ENCODE measurements around the gene MYO9B.

Gene MYO9B

DNA sequence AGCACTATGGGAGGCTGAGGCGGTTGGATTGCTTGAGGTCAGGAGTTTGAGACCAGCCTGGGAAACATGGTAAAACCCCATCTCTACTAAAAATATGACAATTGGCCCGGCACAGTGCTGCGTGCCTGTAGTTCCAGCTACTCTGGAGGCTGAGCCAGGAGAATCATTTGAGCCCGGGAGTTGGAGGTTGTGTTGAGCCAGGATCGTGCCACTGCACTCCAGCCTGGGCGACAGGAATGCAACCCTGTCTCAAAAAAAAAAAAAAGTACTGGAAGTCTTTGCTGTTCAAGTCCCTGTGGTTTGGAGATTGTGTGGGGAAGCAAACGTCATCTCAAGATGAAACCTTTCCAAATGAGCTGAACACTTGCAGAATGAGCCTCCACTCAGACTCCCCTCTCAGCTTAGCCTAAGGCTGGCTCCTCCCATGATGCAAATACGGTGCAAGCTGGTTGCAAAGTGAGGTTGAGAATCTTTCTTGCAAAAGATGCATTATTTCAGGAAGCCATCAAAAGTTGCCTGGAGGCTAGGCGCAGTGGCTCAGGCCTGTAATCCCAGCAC, 46.2 kb downstream of the MYO9B start:
- TF ChIP-seq, protein P1, sequence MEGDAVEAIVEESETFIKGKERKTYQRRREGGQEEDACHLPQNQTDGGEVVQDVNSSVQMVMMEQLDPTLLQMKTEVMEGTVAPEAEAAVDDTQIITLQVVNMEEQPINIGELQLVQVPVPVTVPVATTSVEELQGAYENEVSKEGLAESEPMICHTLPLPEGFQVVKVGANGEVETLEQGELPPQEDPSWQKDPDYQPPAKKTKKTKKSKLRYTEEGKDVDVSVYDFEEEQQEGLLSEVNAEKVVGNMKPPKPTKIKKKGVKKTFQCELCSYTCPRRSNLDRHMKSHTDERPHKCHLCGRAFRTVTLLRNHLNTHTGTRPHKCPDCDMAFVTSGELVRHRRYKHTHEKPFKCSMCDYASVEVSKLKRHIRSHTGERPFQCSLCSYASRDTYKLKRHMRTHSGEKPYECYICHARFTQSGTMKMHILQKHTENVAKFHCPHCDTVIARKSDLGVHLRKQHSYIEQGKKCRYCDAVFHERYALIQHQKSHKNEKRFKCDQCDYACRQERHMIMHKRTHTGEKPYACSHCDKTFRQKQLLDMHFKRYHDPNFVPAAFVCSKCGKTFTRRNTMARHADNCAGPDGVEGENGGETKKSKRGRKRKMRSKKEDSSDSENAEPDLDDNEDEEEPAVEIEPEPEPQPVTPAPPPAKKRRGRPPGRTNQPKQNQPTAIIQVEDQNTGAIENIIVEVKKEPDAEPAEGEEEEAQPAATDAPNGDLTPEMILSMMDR (conservative IDR thresholded peaks at IDR 0.05): no peak

DNA sequence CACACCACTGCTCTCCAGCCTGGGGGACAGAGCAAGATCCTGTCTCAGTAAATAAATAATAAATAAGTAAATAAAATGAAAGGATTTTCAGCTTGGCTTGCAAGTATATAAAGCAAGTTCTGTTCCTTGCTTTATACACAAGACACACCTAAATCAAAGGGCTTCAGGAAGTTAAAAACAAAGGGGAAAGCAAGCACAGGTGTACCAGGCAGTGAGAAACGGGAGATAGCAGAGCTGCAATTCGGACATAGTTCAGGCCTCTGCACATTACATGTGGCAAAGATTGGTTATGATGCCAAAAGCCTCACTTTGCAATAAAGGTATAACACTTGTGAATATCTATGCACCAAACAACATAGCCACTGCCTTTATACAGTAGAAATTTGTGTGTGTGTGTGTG, 47.5 kb downstream of the MYO9B start:
- no peak overlapping the region for H3K27ac ChIP-seq
- TF ChIP-seq, protein P1 (conservative IDR thresholded peaks at IDR 0.05): no peak

More for the DNA sequence above, 46.2 kb downstream of the MYO9B start:
- no peak overlapping the region for H3K27ac ChIP-seq

DNA sequence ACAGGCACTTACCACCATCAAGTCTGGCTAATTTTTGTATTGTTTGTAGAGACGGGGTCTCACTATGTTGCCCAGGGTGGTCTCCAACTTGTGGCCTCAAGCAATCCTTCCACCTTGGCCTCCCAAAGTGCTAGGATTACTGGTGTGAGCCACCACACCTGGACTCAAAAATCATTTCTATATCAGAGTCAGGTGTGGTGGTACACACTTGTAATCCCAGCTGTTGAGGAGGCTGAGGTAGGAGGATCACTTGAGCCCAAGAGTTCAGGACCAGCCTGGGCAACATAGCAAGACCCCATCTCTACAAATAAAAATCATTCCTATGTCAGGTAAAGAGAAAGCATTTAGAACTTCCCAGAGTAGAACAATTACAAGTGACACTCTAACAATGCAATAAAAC, 48.4 kb downstream of the MYO9B start:
- no peak overlapping the region for H3K27ac ChIP-seq
- TF ChIP-seq, protein P1 (conservative IDR thresholded peaks at IDR 0.05): no peak

DNA sequence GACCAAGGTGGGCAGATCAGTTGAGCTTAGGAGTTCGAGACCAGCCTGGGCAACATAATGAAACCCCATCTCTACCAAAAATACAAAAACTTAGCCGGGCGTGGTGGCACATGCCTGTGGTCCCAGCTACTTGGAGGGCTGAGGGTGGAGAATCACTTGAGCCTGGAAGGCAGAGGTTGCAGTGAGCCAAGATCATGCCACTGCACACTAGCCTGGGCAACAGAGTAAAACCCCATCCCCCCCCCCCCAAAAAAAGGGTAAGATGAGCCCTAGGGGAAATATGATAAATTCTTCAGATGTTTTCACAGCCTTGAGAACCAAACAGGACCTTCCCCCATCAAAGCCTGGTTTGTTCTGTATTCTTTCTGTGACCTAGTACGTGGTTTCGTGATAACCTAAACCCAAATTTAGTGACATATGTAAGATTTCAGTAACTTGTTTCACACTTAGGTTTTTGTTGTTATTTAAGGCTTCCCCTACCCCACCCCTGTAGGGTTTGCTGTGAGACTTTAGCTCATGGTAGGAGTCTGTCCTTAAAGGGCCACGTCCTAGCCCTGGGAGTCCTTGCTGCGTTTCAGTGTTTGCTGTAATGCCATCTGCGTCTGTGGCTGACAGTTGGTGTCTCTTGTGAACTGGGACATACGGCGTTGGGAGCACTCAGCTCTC, 49.6 kb downstream of the MYO9B start:
- H3K27ac ChIP-seq: no peak overlapping the region
- TF ChIP-seq, protein P1 (conservative IDR thresholded peaks at IDR 0.05): no peak

DNA sequence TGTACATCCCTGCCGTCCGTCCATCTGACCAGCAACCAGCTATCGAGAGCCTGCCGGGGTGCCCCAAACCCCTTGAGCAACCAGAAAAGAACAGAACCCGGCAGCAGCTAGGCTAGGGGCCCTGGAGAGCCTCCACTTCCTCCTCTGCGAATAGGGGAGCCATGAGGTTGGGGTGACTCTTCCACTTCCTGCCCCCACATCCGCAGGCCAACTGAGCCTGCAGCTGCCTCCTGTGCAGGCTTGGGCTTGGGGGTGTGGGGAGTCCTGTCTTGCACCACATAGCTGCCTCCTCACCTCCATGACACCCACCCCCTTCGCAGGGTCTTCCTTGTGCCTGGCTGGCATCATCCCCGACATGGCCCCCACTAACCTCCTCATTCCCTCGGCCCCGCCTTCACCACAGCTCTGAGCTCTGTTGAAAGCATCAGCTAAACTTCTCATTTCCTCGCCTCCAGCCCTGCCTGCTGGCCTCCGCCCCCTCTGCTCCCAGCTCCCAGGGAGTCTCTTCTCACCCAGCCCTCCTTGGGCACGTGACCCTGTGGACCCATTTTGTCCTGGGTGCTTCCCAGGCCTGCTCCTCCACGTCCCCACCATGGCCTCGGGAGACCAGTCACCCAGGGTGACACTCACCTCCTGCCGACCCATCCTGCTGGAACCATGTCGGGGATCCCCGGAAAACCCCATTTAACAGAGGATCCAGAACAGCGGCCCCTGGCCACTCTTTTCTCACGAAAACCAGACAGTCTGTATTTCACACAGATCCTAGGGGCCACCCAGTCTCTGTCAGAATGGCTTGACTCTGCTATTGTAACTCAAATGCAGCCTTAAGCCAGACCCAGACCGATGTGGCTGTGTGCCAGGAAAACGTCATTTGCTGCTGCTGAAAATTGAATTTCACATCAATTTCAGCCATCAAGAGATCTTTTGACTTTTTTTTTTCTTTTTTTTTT, 50.4 kb downstream of the MYO9B start:
- TF ChIP-seq, protein P1 (conservative IDR thresholded peaks at IDR 0.05): no peak
- no peak overlapping the region for H3K27ac ChIP-seq

DNA sequence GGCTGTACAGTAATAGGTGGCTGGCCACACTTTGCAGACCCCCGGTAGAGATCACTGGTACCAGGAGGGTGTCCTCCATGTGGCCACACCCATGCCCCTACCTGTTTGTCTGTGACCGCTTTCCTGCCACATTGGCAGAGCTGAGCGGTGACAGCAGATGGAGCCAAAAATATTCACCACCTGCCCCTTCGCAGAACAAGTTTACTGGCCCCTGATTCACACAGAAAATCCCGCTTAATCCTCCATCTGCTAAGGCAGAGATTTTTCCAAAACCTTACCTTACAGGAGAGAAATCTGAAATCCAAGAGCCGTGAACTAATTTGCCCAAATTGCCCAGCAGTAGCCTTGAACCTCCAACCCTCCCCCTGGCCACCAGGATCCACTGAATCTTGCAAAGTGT, 52.1 kb downstream of the MYO9B start:
- TF ChIP-seq, protein P1 (conservative IDR thresholded peaks at IDR 0.05): no peak
- no peak overlapping the region for H3K27ac ChIP-seq

DNA sequence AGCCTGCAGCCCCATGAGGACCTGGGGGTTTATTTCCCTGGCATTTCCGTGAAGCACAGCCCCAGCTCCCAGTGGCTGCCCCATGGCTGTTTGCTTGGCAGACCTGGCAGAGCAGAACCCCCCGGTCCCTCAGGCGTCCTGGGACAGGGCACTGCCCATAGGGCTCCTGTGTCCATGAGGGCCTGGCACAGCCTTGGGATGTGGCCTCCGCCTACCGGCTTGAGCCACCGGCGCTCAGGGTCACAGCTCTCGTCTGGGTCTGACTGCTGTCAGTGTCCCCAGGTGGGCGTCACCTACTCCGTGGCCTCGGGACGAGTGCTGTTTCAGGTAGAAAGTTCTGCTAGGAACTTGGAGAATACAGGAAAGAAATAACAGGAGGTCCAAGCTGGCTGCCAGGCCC, 52.8 kb downstream of the MYO9B start:
- H3K27ac ChIP-seq: no peak overlapping the region
- TF ChIP-seq, protein P1 (conservative IDR thresholded peaks at IDR 0.05): no peak

Data from VCaP (cell line).